ENCODE measurements around the gene CS. TPM values are rescaled to one million over a fixed set of nuclear protein-coding genes. Genes with fewer than 3 reads are reported as not detected.

Gene CS
- total and polyA plus RNA-seq, 12 donors: 64.6 to 417 (median 245) TPM

- H3K9me3 ChIP-seq (replicated peaks in 1 of 3): no peaks in the 10 kb centered on the region
- H3K27ac ChIP-seq: peak within 1 kb of the TSS; percentile 67 to 97 (median 90)
- 0 to 1% (median 0%) methylated on average over 15 to 62 of the region's 62 CpGs for WGBS, 4 donors
- H3K4me3 ChIP-seq: peak within 1 kb of the TSS; percentile 31 to 93 (median 62)
- intact Hi-C loops (cut with DNase I): no loop called here
- DNase-seq: peak; percentile 94 to 99 (median 98)
- H3K27me3 ChIP-seq: no peaks in the 10 kb centered on the region
- peaks cover 7 to 15% of the 10 kb centered on the region in 2 donors for H3K4me1 ChIP-seq (replicated peaks in 1 of 2)
- TF ChIP-seq CTCF (IDR thresholded peaks at IDR 0.05): peak in 3 of 6 experiments; percentile 10 to 32 (median 26)
- peak; percentile 48 to 90 for TF ChIP-seq POLR2A (IDR thresholded peaks at IDR 0.05)
- H3K36me3 ChIP-seq (replicated peaks in 1 of 2): peaks cover 0 to 41% of the 10 kb centered on the region in 2 donors
Observed at GRCh38 chr12:56315622-56316473, 15.7 kb upstream of the CS start, which contains the start of gene CNPY2. Gene CNPY2 (minus strand): TSS chr12:56315988. CDS start chr12:56315217, 771 bp downstream.

- no peaks in the 10 kb centered on the region for H3K27me3 ChIP-seq
- no peaks in the 10 kb centered on the region for H3K9me3 ChIP-seq (replicated peaks in 1 of 3)
- 0 to 2% (median 2%) methylated on average over 1 to 11 of the region's 11 CpGs for WGBS, 4 donors
- intact Hi-C loops (cut with DNase I): no loop called here
- H3K4me3 ChIP-seq: peak overlapping the region; percentile 16 to 93 (median 61)
- peaks cover 0 to 47% of the 10 kb centered on the region in 2 donors for H3K36me3 ChIP-seq (replicated peaks in 1 of 2)
- no peak for TF ChIP-seq CTCF (IDR thresholded peaks at IDR 0.05)
- TF ChIP-seq POLR2A (IDR thresholded peaks at IDR 0.05): no peak
- DNase-seq: peak in 1 of 7 donors; percentile 39
- peaks cover 7 to 15% of the 10 kb centered on the region in 2 donors for H3K4me1 ChIP-seq (replicated peaks in 1 of 2)
- H3K27ac ChIP-seq: peak overlapping the region; percentile 67 to 97 (median 90)
Observed at GRCh38 chr12:56315249-56315621, 15.1 kb upstream of the CS start.

GRCh38 chr12:56311003-56311402 is 10.9 kb upstream of the CS start:
- H3K4me3 ChIP-seq: no peak overlapping the region
- peaks cover 0 to 60% of the 10 kb centered on the region in 2 donors for H3K36me3 ChIP-seq (replicated peaks in 1 of 2)
- intact Hi-C loops (cut with DNase I): no loop called here
- no peaks in the 10 kb centered on the region for H3K9me3 ChIP-seq (replicated peaks in 1 of 3)
- 91 to 96% (median 95%) methylated on average over 12 of the region's 12 CpGs for WGBS, 4 donors
- peaks cover 7 to 9% of the 10 kb centered on the region in 2 donors for H3K4me1 ChIP-seq (replicated peaks in 1 of 2)
- DNase-seq: no peak
- no peaks in the 10 kb centered on the region for H3K27me3 ChIP-seq
- TF ChIP-seq POLR2A (IDR thresholded peaks at IDR 0.05) (no peak), CTCF (IDR thresholded peaks at IDR 0.05) (no peak)
- no peak overlapping the region for H3K27ac ChIP-seq

GRCh38 chr12:56308714-56309113 is 8.6 kb upstream of the CS start:
- H3K4me3 ChIP-seq: no peak overlapping the region
- no peak overlapping the region for H3K27ac ChIP-seq
- 87 to 93% (median 91%) methylated on average over 3 of the region's 3 CpGs for WGBS, 4 donors
- no peaks in the 10 kb centered on the region for H3K27me3 ChIP-seq
- intact Hi-C loops (cut with DNase I): no loop called here
- TF ChIP-seq POLR2A (IDR thresholded peaks at IDR 0.05) (no peak), CTCF (IDR thresholded peaks at IDR 0.05) (no peak)
- H3K9me3 ChIP-seq (replicated peaks in 1 of 3): no peaks in the 10 kb centered on the region
- peaks cover 0 to 57% of the 10 kb centered on the region in 2 donors for H3K36me3 ChIP-seq (replicated peaks in 1 of 2)
- H3K4me1 ChIP-seq (replicated peaks in 1 of 2): no peaks in the 10 kb centered on the region
- no peak for DNase-seq

Measured in adrenal gland (tissue), 12 donors.